Measurements from ENCODE around the gene FAM50B. TPM values are rescaled to one million over a fixed set of nuclear protein-coding genes. Genes with fewer than 3 reads are reported as not detected.

The FAM50B gene
- total and polyA plus RNA-seq, 2 of the 13 experiments (the other 11 are each of a cell fraction or from before 2014, with no cell fraction given): 0.05 TPM; not detected in 1

- TF ChIP-seq RERE (CRISPR knock-in tag; IDR thresholded peaks at IDR 0.05; ENCODE audit: low read depth) (peak; percentile 74; the same call in 1 of the 2 replicates), ZNF543 (CRISPR knock-in tag; IDR thresholded peaks at IDR 0.05) (no peak), ARID3A (IDR thresholded peaks at IDR 0.05; ENCODE audit: low read depth, low read length) (peak; percentile 50; the same call in 1 of the 2 replicates), ZBTB7B (CRISPR knock-in tag; IDR thresholded peaks at IDR 0.05) (peak; percentile 51; the same call in 1 of the 2 replicates), ZNF619 (CRISPR knock-in tag; IDR thresholded peaks at IDR 0.05) (no peak), U2AF2 (IDR thresholded peaks at IDR 0.05; ENCODE audit: low read depth, low read length) (no peak), ZNF839 (CRISPR knock-in tag; IDR thresholded peaks at IDR 0.05; ENCODE audit: borderline replicate concordance) (no peak), ZFP1 (CRISPR knock-in tag; IDR thresholded peaks at IDR 0.05) (peak; percentile 74; the same call in 1 of the 2 replicates), ZNF552 (CRISPR knock-in tag; IDR thresholded peaks at IDR 0.05; ENCODE audit: borderline replicate concordance) (no peak), ZFP91 (CRISPR knock-in tag; IDR thresholded peaks at IDR 0.05; ENCODE audit: borderline replicate concordance) (no peak), ATF4 (CRISPR knock-in tag; IDR thresholded peaks at IDR 0.05) (peak in 1 of 2 experiments; percentile 85; a peak in 2 of 4 replicates), DZIP1 (CRISPR knock-in tag; IDR thresholded peaks at IDR 0.05) (no peak), KAT8 (CRISPR knock-in tag; IDR thresholded peaks at IDR 0.05) (0 out of 2 replicates have a peak, but pooled peaks have one; percentile 13), ZNF709 (CRISPR knock-in tag; IDR thresholded peaks at IDR 0.05) (no peak), ZEB1 (IDR thresholded peaks at IDR 0.05; ENCODE audit: insufficient replicate concordance, low read depth) (peak; percentile 44), FOXK1 (CRISPR knock-in tag; IDR thresholded peaks at IDR 0.05; ENCODE audit: borderline replicate concordance, low read depth) (peak; percentile 99), SAP130 (CRISPR knock-in tag; IDR thresholded peaks at IDR 0.05; ENCODE audit: low read depth) (peak; percentile 52; the same call in 1 of the 2 replicates), ZNF605 (CRISPR knock-in tag; IDR thresholded peaks at IDR 0.05) (no peak)
Measured at GRCh38 chr6:3841066-3841454, 8.1 kb upstream of the FAM50B start (continued).

All from HepG2 (cell line).